Stimulated activated CD8-positive, alpha-beta memory T cell treated with anti-CD3 and anti-CD28 coated beads, Interleukin-12 subunit alpha, Interleukin-12 subunit beta, amount 100 ng/mL, for 24 hours (primary cell): Measurements from ENCODE around the gene S100A5.
"Not testable (repeated sequence)": the region's sequence is repeated elsewhere in the genome, so short reads cannot be mapped to it uniquely, and the experiment has no call there.

Source experiments
- DNase-seq: peaks from one replicate; pipeline ENCODE4 v3.0.0-alpha.2; 2020; ENCODE audit errors: extremely low read depth

Gene S100A5, protein sequence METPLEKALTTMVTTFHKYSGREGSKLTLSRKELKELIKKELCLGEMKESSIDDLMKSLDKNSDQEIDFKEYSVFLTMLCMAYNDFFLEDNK

DNA sequence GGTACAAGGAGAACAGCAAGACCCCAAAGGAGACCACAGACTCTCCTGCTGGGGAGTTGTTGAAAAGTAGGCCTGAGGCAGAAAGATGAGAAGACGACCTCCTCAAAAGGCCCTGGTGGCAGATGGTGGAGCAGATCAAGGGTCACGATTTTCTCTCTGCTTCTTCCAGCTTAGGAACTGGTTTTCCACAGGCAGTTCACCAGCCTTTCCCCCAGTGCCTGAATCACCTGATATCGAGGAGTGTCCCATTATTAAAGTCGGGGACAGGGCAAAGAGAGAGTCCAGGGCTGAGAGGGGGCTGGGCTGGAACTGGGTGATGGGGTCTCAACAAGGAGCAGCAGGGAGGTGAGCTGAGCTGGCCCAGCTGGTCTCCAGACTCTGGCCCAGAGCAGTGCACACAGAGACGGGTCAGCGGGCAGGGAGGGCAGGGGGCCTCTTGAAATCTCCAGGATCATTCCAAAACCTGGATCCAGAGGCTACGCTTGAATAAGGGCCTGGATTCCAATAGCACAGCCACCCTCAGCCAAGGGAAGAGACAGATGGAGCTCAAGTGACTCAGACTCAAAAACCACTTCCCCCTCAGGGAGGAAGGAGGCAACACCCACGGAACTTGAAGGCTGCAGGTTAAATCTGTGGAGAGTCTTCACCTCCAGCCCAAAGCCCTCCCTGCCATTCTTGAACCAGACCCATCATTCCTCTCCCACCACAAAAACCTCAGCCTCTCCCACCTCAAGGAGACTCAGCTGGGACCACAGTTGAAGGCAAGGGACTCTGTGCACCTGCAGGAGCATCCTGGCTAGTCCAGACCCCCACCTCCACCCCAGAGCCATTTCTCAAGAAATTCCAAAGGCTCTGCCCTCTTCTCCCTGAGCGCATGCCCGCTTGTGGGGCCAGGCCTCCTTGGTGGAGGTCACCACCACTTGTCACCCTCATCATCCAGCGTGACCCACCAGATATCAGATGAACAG is at the start of gene S100A5:
S100A5 (minus strand) TSS at position 541 of the 968 bp plus-strand sequence. CDS start 743 bp downstream, outside the sequence.
- DNase-seq: no peak

DNA sequence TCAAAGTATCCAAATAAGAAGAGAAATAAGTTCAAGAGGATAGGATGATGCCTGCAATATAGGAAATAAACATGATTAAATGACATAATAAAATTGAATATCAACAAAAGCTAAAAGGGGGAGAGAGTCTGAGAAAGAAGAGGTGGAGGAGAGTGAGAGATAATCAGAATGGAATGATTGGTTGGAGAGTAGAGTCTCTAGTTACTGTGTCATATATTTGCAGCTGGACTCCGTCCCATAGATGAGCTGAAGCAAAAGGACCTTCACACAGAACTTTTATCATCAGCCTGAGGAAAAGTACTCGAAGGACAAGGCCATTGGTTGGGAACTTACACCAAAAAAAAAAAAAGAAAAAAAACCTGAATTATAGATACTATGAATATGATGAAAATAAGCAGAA is 47.7 kb upstream of the S100A5 start:
- DNase-seq: no peak

DNA sequence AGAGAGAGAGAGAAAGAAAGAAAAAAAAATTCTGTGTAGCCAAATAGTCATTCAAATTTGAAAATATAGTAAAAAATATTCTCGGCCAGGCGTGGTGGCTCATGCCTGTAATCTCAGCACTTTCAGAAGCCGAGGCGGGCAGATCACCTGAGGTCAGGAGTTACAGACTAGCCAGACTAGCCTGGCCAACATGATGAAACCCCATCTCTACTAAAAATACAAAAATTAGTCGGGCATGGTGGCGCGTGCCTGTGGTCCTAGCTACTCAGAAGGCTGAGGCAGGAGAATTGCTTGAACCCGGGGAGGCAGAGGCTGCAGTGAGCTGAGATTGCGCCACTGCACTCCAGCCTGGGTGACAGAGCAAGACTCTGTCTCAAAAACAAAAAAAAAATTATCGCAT is 47.3 kb upstream of the S100A5 start:
- not testable (repeated sequence) for DNase-seq

DNA sequence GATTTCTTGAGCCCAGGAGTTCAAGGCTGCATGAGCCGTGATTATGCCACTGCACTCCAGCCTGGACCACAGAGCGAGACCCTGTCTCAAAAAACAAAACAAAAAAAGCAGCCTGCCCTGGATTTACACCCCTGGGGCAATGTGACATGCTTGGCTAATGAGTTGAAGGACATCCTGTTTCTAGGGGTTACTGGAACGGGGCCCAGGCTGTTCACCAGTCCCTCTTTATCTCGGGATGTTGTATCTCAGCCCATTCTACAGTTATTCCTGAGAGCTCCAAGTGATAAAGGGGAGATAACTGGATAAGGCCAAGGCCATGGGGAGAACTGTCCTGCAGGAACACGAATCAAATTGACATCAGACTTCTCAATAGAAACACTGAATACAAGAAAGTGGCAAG is 46.6 kb upstream of the S100A5 start:
- DNase-seq: no peak

DNA sequence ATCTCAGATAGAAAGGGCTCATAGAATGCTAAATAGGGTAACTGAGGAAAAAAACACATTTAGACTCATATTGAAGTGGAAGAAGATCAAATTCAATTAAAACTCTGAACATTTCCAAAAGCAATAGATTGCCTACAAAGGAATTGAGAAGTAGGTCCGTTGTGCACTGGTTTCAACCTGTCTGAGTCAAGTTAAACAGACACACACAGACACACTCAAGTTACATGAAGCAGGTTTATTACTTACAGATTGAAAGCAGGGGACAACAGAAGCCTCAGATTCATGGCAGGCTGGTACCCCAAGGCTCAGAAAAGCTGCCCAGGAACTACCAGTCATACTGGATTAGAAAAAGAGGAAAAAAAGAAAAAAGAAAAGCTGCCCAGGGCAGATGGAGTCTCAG is 45.6 kb upstream of the S100A5 start:
- DNase-seq: no peak

DNA sequence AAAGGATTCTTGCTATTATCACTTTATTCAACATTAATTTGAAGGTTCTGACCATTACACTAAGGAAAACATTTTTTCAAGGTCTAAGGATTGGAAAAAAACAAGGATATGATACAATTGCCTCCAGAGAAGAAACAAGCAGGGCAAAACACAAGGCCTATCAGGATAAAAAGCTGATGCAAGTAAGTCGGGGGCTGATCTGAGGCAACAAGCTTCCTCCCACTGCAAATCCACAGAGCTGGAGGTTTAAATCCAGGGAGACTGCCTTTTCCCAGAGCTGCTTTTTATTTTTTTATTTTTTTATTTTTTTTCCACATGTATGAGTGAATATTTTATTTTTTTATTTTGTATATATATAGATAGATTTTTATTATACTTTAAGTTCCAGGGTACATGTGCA is 44.3 kb upstream of the S100A5 start:
- DNase-seq: no peak

DNA sequence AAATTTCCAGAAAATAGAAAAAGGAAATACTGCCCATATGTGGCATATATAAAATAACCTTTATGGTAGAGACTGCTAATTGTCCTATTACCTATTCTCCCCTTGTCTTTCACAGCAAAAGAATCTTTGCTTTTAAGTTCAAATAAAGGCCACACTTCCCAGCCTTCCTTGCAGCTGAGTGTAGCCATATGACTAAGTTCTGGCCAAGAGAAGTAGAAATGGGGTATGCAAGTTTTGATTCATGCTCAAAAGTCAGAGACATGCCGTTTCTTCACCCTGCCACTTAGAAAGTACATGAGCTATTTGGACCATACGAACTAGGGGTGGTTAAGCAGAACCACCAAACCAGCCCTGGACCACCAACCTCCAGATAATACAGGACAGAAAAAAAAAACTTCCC is 43.2 kb upstream of the S100A5 start:
- no peak for DNase-seq

DNA sequence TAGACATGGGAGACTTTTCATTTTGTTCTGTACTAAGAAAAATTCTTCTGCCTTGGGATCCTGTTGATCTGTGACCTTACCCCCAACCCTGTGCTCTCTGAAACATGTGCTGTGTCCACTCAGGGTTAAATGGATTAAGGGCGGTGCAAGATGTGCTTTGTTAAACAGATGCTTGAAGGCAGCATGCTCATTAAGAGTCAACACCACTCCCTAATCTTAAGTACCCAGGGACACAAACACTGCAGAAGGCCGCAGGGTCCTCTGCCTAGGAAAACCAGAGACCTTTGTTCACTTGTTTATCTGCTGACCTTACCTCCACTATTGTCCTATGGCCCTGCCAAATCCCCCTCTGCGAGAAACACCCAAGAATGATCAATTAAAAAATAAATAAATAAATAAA is 42.8 kb upstream of the S100A5 start:
- DNase-seq: not testable (repeated sequence)

DNA sequence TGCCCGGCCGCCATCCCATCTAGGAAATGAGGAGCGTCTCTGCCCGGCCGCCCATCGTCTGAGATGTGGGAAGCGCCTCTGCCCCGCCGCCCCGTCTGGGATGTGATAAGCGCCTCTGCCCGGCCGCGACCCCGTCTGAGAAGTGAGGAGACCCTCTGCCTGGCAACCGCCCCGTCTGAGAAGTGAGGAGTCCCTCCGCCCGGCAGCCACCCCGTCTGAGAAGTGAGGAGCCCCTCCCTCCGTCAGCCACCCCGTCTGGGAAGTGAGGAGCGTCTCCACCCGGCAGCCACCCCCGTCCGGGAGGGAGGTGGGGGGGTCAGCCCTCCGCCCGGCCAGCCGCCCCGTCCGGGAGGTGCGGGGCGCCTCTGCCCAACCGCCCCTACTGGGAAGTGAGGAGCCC is 42.1 kb upstream of the S100A5 start:
- DNase-seq: not testable (repeated sequence)

DNA sequence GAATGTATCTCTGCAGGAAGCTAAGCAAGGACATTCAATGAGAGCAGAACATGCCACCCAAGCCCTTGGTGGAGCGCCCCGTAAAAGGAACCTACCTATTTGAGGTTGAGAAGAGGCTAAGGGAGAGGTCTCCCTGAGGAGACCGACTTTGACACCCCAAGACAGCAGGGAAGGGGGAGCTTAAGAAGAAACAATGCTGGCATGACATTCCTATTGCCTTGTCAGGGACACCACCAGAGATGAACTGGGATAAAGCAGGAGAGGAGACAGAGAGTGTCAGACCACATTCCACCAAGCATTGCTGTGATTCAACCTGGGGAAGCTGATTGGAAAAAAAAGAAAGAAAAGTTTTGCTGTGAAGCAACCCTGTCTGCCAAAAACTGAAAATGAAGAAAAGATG is 38.2 kb upstream of the S100A5 start:
- no peak for DNase-seq

DNA sequence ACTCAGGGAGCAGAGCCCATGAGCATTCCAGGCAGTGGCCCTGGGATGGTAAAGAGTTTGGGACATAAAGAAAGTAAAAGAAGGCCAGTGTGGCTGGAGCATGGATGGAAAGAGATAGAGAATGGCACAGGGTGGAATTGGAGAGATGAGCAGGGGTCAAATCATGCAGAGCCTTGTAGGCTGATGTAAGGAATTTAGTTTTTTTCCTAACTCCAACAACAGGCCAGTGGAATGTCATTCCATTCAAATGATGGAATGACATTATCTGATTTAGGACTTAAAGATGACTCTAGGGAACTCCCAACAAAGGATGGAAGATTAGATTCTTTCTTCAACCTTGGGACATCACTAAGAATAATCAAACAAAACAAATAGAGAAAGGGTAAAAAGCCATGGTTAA is 37.8 kb upstream of the S100A5 start:
- DNase-seq: no peak

DNA sequence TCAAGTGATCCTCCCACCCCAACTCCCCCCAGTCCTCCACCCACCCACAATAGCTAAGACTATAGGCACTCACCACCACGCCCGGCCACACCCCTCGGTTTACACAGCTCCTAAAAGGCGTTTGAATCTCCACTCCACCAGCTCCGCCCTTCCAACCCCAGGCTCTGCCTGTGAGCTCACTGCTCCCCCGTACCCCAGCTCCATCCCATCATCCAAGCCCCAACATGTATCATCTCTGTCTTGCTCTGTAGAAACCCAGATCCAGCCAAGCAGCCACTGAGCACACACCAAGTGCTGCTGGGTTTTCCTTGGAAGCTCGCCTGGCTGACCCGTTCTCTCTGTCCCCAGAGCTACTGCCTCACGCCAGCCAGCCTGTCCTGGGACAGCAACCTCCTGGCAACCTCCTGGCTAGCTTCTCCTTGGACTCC is 36.9 kb upstream of the S100A5 start:
- DNase-seq: no peak

DNA sequence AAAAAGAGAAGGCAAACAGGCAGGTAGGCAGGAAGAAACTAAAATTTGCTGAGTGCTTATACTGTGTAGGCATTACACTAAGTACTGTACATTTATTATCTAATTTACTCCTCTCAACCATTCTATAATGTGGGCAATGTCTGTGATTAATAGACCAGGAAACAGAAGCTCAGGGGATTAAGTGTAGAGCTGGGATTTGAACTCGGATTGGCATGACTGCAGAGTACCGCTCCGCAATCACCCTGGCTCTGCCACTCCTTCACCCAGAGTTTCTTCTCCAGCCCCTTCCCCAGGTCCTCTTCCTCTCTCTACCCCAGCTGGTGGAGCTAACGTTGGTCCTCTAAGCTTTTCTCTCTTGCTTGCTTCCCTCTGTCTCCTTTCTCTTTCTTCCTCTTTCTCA is 36.4 kb upstream of the S100A5 start:
- DNase-seq: no peak

DNA sequence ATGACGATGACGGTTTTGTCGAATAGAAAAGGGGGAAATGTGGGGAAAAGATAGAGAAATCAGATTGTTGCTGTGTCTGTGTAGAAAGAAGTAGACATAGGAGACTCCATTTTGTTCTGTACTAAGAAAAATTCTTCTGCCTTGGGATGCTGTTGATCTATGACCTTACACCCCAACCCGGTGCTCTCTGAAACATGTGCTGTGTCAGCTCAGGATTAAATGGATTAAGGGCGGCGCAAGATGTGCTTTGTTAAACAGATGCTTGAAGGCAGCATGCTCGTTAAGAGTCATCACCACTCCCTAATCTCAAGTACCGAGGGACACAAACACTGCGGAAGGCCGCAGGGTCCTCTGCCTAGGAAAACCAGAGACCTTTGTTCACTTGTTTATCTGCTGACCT is 34.8 kb upstream of the S100A5 start:
- DNase-seq: not testable (repeated sequence)

DNA sequence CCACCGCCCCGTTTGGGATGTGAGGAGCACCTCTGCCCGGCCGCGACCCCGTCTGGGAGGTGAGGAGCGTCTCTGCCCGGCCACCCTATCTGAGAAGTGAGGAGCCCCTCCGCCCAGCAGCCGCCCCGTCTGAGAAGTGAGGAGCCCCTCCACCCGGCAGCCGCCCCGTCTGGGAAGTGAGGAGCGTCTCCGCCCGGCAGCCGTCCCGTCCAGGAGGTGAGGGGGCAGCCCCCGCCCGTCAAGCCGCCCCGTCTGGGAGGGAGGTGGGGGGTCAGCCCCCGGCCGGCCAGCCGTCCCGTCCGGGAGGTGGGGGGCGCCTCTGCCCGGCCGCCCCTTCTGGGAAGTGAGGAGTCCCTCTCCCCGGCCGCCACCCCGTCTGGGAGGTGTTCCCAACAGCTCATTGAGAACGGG is 34.4 kb upstream of the S100A5 start:
- not testable (repeated sequence) for DNase-seq

DNA sequence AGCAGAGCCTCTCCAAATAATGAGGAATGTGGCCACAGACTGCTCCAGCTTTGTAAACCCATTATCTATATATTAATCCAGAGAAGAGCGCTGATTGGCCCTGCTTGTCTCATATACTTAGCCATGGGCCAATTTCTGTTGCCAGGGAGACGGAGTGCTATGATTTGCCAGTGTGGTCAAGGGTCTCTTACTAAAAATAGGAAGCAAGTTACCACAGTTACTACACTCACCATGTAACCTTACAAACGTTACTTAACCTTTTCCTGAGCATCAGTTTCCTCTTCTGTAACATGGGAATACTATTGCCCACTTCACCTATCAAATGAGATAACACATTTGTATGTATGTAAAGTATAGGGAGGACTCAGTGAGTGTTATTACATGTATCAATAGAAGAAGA is 32.6 kb upstream of the S100A5 start:
- DNase-seq: no peak

DNA sequence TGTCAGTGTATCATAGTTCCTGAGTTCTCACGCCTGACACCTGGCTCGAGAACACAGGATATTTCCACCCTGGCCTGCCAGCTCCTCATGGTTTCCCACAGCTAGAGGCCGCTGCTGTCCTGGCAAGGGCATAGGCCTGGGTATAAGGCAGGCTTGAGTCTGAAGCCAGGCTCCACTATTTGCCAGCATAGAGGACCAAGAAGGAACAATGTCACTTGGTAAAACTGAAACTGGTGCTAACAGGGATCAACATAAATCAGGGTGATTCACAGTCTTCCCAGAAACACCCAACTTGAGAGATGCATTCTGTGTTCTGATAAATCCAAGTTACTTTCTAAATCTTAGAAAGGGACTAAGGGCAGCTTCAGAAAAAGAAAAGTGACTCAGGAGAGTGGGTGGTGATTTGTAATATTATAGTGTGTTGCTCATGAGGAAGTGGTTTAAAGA is 31.9 kb upstream of the S100A5 start:
- no peak for DNase-seq

DNA sequence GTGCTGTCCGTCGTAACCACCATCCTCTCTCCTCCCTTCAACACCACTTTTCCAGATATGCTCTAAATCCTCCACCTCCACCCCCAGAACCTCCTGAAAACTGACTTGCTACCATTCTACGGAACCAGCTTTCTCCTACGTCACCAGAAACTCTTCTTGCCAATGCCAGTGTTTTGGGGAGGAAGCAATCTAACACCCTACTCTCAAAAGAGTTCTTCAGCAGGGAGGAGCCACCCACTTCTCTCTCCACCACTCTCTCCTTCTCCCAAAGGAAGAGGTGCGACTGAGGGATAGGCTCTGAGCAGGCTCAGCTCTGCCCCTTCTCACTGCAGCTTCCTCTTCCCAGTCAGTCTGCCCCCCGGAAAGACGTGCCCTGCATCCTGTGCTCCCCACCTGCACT is 31.0 kb upstream of the S100A5 start:
- DNase-seq: no peak

DNA sequence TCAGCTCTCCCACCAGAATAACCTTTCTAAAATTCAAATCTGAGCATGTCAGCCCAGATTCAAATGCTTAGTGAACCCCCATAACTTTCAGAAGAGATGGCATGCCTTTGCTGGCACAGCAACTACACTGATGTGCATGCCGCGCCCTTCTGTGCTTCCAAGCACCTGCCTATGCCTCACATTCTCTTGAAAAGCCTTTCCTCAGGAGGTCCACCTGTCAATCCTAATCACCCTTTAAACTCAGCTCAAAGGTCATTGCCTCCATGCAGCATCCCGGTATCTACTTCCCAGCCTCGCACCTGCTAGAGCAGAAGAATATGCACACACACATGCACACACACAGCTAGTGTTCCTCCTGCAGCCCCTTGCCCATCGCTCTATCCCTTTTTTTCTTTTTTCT is 30.1 kb upstream of the S100A5 start:
- no peak for DNase-seq

DNA sequence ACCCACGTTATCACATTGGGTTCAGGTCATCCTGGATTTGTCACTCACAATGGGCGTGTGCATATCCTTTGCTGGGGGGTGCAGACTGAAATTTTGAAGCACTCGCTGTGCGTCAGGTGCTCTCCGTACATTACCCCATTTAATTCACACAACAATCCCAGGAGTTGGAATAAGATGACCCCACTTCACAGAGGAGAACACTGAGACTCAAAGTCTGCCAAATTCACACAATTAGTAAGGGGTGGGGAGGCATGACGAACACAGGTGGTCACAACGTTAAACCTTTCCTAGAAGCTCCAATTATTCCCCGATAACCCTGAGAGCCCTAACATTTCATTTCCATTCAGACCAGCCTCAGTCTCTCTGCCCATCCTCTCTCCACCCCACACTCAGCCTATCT is 28.7 kb upstream of the S100A5 start:
- DNase-seq: no peak

DNA sequence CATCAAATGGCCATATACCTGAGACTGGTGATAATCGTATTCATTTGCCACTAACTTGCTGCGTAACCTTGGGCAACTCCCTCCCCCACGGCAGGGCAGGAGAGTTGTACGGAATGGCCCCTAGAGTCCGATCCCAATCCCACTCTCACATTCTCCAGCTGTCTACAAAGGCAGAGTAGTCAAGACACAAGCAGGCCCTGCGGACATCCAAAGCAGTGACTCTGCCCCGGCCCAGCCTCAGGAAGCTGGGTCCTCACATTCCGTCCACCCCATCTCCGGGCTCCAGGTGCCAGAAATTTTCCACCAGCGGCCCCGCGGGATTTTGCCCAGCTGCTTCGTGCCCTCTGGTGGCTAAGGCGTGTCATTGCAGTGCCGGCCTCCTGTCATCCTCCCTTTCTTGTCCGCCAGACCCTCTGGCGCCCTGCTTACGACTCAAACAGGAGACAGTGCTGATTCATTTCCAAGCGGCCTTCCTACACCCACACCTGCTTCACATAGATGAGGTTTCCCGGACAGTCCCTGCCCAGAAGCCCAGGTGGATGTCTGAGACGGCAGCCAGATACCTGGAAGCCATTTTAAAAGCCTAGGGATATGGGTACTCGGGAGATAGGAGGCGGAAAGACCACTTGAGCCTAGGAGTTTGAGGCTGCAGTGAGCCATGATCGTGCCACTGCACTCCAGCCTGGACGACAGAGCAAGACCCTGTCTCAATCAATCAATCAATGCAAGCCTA is 27.8 kb upstream of the S100A5 start:
- no peak for DNase-seq

DNA sequence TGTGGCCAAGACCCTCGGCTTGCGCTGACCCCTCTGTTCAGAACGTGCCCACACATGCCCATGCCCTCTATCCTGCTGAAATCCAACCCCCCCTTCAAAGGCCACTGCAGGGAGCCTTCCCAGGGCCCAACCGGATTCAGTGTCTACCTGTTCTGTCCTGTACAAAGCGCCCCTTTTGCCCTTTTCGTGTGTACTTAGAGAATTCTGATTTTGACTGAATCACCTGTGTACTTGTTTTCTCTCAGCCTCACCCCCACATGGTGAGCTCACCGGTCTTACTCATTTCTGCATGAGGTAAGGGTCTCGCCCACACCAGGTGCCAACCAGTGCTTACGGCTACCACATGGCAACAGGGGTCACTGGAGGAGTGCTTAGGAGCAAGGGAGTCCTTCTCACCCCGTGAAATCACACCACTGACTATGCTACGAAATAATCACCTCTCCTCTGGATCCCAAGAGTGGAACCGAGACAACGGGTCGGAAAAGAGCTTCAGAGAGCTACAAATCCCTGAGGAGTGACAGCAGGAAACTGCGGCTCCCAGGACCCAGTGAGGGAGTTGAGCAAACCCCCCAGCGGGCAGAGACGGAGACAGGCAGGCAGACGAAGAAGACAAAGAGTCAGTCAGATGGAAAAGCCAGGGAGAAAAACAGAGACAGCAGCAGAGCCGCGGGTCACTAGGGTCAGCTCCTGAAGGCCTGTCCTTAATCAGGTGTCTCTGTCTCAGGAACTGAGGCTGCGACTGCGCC is 27.1 kb upstream of the S100A5 start:
- DNase-seq: no peak
